ENCODE data around the gene ANXA4. TPM values are rescaled to one million over a fixed set of nuclear protein-coding genes. Genes with fewer than 3 reads are reported as not detected.

The ANXA4 gene
- total RNA-seq, result 30.6 TPM
- long read RNA-seq, transcript ANXA4-201 (13 exons, 2,799 nt), result major isoform, 22 of 29 reads
- long read RNA-seq, partial matches to known transcripts, result 1 of 29 reads
- long read RNA-seq, other reads (novel, unspliced or antisense), result 6 of 29 reads

DNA sequence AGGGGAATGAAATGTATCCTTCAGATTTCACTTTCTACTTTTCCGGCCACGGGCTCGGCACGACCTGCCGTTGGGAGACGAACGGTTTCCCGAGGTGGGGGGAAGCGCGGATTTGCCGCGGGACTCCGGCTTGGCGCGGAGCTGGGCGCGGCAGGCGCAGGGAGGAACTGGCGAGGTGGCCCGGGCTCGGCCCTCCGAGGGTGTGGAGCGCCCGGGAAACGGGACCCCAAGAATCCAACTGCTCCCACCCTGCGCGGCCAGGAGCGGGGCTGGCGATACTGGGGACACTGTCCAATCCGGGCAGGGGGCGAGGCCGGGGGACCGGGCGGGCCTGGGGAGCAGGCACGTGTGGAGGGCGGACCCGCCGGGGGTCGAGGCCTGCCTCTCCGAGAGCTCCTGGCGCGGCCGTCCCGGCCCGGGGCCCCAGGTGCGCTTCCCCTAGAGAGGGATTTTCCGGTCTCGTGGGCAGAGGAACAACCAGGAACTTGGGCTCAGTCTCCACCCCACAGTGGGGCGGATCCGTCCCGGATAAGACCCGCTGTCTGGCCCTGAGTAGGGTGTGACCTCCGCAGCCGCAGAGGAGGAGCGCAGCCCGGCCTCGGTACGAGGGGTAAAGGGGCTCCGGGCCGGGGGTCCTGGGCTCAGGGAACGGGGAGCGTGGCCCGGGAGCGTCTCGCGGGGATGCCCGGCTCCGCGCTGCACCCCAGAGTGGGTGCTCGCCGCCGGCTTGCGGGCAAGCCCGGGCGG is at the start of gene ANXA4:
TSS of gene ANXA4 (plus strand) at position 560 of the 747 bp plus-strand sequence. CDS start 39,432 bp downstream, outside the sequence.
- DNase-seq, result peak; percentile 85
- peaks cover 31% of the 10 kb centered on the region for H3K4me1 ChIP-seq
- TF ChIP-seq, protein P1, sequence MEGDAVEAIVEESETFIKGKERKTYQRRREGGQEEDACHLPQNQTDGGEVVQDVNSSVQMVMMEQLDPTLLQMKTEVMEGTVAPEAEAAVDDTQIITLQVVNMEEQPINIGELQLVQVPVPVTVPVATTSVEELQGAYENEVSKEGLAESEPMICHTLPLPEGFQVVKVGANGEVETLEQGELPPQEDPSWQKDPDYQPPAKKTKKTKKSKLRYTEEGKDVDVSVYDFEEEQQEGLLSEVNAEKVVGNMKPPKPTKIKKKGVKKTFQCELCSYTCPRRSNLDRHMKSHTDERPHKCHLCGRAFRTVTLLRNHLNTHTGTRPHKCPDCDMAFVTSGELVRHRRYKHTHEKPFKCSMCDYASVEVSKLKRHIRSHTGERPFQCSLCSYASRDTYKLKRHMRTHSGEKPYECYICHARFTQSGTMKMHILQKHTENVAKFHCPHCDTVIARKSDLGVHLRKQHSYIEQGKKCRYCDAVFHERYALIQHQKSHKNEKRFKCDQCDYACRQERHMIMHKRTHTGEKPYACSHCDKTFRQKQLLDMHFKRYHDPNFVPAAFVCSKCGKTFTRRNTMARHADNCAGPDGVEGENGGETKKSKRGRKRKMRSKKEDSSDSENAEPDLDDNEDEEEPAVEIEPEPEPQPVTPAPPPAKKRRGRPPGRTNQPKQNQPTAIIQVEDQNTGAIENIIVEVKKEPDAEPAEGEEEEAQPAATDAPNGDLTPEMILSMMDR (IDR thresholded peaks at IDR 0.05; ENCODE audit: borderline replicate concordance), result no peak
- H3K36me3 ChIP-seq, result no peaks in the 10 kb centered on the region
- intact Hi-C loops (cut with micrococcal nuclease), result no loop called here
- H3K27ac ChIP-seq (replicated peaks), result peak within 1 kb of the TSS; percentile 92
- H3K27me3 ChIP-seq (ENCODE audit: low read depth), result no peaks in the 10 kb centered on the region
- H3K9me3 ChIP-seq (replicated peaks), result no peaks in the 10 kb centered on the region
- H3K4me3 ChIP-seq, result peak within 1 kb of the TSS; percentile 93

GRCh38 chr2:69692424-69692823 is 49.5 kb upstream of the ANXA4 start:
- TF ChIP-seq, protein P1 (IDR thresholded peaks at IDR 0.05; ENCODE audit: borderline replicate concordance), result no peak
- intact Hi-C loops (cut with micrococcal nuclease), result no loop called here

GRCh38 chr2:69693059-69693774 is 48.7 kb upstream of the ANXA4 start:
- no peak for DNase-seq
- Histone ChIP-seq H3K27ac (replicated peaks) (no peak overlapping the region), H3K4me3 (no peak overlapping the region), H3K4me1 (peaks cover 23% of the 10 kb centered on the region), H3K27me3 (ENCODE audit: low read depth) (no peaks in the 10 kb centered on the region), H3K9me3 (replicated peaks) (no peaks in the 10 kb centered on the region), H3K36me3 (no peaks in the 10 kb centered on the region)
- intact Hi-C loops (cut with micrococcal nuclease), result no loop called here
- TF ChIP-seq, protein P1 (IDR thresholded peaks at IDR 0.05; ENCODE audit: borderline replicate concordance), result no peak

More at GRCh38 chr2:69692424-69692823, 49.5 kb upstream of the ANXA4 start:
- Histone ChIP-seq H3K9me3 (replicated peaks) (no peaks in the 10 kb centered on the region), H3K4me3 (no peak overlapping the region), H3K27ac (replicated peaks) (no peak overlapping the region), H3K27me3 (ENCODE audit: low read depth) (no peaks in the 10 kb centered on the region), H3K36me3 (no peaks in the 10 kb centered on the region), H3K4me1 (peaks cover 23% of the 10 kb centered on the region)
- DNase-seq, result no peak

- Histone ChIP-seq H3K4me1 (peaks cover 23% of the 10 kb centered on the region), H3K27ac (replicated peaks) (no peak overlapping the region), H3K36me3 (no peaks in the 10 kb centered on the region), H3K4me3 (no peak overlapping the region), H3K27me3 (ENCODE audit: low read depth) (no peaks in the 10 kb centered on the region), H3K9me3 (replicated peaks) (no peaks in the 10 kb centered on the region)
- TF ChIP-seq, protein P1 (IDR thresholded peaks at IDR 0.05; ENCODE audit: borderline replicate concordance), result no peak
- intact Hi-C loops (cut with micrococcal nuclease), result no loop called here
- DNase-seq, result no peak
These were observed 48.0 kb upstream of the ANXA4 start for GRCh38 chr2:69693775-69694450.

Measured in left ventricle myocardium inferior (tissue), 1 donor.